GM12875 (cell line): ENCODE data around the gene DCHS2.

ENCODE experiments used
- H3K4me3 ChIP-seq: one replicate; pipeline ENCODE4 v1.5.1; 2011; ENCODE audit warnings: low read depth, low read length, control low read depth
- TF ChIP-seq, protein P1 (sequence below): IDR thresholded peaks from 2 replicates; pipeline ENCODE4 v1.5.1; 2011; ENCODE audit warnings: low read depth, mild to moderate bottlenecking, control low read depth, inconsistent platforms, low read length, moderate library complexity, borderline replicate concordance; ENCODE audit not compliant: insufficient read depth

Gene DCHS2, protein sequence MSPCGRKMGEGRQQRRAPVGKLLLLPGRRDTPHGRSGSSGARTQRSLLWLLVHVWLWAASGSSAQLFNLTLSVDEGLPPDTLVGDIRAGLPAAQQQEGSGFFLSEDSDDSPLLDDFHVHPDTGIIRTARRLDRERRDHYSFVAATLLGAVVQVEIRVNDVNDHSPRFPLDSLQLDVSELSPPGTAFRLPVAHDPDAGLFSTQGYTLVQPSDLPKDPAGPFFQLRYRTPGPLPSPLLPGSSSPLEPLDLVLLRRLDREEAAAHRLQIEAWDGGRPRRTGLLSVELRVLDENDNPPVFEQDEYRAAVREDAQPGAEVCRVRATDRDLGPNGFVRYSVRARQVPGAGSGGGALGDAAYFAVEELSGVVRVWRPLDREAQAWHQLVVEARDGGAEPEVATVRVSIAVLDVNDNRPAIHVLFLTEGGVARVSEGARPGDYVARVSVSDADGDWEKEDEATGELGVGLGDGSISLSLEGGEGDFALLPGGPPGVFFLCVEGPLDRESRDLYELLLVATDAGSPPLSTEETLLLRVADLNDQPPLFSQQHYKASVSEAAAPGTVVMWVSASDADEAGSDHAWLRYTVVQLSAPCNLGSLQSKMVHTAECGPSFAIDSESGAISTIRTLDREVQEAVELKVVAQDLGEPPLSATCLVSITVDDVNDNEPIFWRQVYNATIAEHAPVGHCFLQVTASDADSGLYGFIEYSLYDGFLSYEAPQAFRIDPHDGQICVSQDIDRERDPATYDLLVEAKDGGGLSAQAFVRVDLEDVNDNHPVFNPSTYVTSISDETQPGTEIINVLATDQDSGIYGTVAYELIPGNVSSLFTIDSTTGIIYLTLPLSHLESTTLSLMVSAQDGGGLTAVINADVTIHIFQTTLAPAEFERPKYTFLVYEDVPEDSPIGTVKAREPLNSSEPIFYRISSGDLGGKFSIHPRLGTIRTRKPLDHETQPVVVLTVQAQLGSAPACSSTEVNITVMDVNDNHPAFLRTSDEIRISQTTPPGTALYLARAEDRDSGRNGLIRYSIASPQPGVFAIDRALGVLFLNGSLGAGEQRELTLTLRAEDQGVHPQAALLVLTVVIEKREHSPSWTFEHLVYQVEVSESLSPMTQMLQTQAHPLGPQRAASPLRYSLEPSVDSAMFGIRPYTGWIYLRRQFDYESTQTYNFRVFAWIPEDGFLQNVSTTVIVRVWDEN (N-terminal part only)

DNA sequence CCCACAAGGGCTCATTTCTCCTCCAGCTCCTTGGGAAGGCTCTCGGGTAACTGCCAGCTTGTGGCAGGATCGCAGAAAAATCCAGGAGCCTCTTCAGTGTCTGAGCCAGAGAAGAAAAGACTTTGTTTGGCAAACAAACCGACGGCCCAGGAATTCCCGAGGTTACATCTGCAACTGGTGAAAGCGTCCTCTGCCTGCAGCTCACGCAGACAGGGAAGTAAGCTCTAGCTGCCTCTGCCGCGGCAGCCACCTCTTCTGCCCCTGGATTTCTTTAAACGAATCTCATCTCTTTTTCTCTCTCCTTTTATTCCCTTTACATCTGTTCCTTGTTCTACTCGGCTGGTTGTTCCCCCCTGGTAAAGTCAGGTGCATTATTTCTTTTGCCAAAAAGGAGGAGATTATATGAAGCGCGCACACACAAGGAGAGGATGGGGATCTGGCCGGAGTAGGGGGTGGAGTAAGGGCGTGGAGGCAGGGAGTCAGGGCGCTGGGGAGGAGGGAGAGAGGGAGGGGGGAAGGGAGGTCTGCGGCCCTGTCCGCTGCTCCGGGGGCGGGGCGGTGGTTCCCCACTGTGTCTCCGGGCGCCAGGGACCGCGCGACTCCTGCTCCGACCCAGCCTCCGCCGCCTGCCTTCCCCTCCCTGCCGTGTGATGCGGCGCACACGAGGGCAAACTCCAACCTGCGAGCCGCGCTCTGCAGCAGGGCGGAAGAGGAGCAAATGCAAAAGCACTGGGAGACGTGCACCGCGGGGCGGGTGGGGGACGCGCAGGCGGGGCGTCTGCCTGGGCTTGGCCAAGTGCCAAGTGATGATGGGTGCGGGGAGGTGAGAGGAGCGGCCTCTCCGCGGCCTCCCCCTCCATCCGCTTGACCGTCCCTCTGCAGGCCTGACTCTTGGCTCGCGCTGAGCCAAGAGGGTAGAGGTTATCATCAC, at the start of gene DCHS2:
Gene DCHS2 (minus strand): TSS at position 459 of the 931 bp plus-strand sequence. CDS start 444 bp downstream, at position 15.
- H3K4me3 ChIP-seq = no peak within 1 kb of the TSS

DNA sequence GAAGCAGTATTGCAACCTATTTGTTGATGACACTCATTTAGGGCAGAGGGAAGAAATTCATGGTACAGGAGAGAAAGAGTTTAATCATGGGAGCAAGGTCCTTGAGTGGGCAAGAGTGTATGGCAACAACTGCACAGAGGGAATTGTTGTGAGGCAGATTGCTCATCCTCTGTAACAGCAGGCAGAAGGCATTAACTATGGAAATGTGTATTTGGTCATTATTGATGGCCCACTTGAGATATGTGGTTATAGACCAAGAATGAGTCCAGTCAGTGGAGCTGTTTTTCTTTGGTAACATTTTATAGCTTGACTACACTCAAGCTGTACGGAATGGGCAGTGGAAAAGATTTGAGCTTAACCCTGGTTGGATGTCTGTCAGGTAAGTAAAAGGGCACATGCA, 42.7 kb upstream of the DCHS2 start:
- H3K4me3 ChIP-seq = no peak overlapping the region
- TF ChIP-seq, protein P1, sequence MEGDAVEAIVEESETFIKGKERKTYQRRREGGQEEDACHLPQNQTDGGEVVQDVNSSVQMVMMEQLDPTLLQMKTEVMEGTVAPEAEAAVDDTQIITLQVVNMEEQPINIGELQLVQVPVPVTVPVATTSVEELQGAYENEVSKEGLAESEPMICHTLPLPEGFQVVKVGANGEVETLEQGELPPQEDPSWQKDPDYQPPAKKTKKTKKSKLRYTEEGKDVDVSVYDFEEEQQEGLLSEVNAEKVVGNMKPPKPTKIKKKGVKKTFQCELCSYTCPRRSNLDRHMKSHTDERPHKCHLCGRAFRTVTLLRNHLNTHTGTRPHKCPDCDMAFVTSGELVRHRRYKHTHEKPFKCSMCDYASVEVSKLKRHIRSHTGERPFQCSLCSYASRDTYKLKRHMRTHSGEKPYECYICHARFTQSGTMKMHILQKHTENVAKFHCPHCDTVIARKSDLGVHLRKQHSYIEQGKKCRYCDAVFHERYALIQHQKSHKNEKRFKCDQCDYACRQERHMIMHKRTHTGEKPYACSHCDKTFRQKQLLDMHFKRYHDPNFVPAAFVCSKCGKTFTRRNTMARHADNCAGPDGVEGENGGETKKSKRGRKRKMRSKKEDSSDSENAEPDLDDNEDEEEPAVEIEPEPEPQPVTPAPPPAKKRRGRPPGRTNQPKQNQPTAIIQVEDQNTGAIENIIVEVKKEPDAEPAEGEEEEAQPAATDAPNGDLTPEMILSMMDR = no peak

More for the DNA sequence above, at the start of gene DCHS2:
- TF ChIP-seq, protein P1 = no peak

DNA sequence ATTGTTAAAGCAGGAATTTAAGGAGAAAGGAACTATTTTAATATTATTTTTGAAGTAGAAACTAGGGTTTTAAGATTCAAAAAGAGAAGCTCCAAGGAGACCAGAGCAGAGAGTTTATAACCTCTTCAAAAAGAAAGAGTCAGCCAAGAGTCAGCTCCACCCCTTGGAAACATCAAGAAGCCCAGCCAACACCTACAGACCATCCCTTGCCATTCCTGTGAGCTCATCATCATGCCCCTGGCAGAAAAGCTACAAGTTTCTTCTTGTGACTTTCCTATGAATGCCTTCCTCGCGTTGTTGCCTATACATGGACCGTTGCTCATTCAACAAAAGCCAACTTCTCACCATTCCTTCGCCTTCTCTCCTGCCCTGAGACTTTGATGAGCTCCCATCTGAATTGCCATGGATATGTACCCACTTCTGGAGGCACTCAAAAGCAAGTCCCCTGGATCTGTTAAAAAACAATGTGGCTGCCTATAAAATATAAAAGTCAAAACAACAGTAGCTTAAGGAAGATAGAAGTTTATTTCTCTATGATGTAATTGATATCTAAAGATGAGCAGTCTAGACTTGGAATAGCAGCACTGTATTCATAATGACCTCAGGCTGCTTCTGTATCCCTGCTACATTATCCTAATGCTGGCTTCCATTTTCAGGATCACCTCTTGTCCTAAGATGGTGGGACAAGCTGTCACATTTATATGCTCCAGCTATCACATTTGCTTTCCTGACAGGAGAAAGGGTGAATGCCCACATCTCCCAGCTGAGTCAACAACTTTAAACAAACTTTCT, 38.3 kb upstream of the DCHS2 start:
- TF ChIP-seq, protein P1 = no peak
- H3K4me3 ChIP-seq = no peak overlapping the region

DNA sequence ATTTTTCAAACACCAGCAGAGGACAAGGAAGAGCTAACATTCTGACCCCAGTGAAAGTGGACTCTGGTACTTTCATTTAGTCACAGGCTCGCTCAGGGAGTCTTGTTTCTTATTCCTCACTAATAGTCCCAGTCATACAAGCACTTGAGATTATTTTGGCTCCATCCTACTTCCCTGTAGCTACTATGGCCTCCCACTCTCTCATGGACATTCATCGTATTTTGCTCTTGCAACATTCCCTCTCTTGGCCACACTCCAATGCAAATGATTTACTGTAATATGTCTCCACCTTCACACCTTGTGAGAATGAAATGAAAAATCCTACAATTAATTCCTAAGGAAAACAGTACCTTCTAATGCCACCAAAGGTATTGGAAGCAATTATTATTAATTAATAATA, 37.3 kb upstream of the DCHS2 start:
- H3K4me3 ChIP-seq = no peak overlapping the region
- TF ChIP-seq, protein P1 = no peak

DNA sequence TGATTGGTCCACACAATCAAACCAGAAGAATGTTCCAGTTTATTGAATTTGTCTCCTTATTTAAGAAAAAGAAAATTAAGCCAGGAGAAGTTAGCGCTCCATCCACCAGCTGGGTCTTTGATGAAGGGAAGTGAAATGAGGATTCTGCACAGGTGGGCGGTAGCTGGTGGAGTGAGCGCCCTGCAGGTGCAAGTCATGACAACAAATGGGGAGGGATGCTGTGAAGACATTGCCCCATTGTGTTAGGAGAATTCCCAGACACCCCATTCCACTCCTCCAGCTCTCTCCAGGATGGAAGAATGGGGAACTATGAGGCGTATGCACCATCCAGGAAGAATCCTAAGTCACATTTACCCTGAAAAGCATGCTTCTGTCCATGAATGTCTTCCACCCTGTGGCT, 35.7 kb upstream of the DCHS2 start:
- H3K4me3 ChIP-seq = no peak overlapping the region
- TF ChIP-seq, protein P1 = no peak
